A673 (cell line): ENCODE results near the gene S100G. TPM values are rescaled to one million over a fixed set of nuclear protein-coding genes. Genes with fewer than 3 reads are reported as not detected.

Experiments
- BruUV-seq: library from RNA; stranded (reverse); fragments of 400-500 nt; replicated peaks from 2 replicates; lab custom pipeline; 2021; lab: Mats Ljungman, UMichigan
- CTCF ChIA-PET: fragments of 300-600 bp; sonication (Branson Sonifier 250); formaldehyde crosslinking; loops from one replicate; lab custom pipeline; 2022; ENCODE audit warnings: antibody characterized with exemption; lab: Charles Lee
- POLR2A ChIA-PET: fragments of 300-600 bp; sonication (Branson Sonifier 250); formaldehyde crosslinking; loops from one replicate; lab custom pipeline; 2022; ENCODE audit warnings: antibody characterized with exemption; ENCODE audit not compliant: low non-redundant PET; lab: Charles Lee
- DNase-seq: peaks from one replicate; pipeline ENCODE4 v3.0.0-alpha.2; 2015; ENCODE audit warnings: low spot score
- H3K27ac ChIP-seq: fragments of 200-600 bp; sonication (generic); 2 replicates; pipeline ENCODE4 v1.5.1; 2016; ENCODE audit warnings: mixed run types, low read depth, mild to moderate bottlenecking, mixed read lengths, antibody characterized with exemption, low read length; ENCODE audit not compliant: poor library complexity, severe bottlenecking
- H3K27me3 ChIP-seq: fragments of 200-600 bp; sonication (generic); replicated peaks from 2 replicates; pipeline ENCODE4 v1.6.1; 2017; ENCODE audit warnings: mixed run types, low read depth, mild to moderate bottlenecking, mixed read lengths, antibody characterized with exemption, low read length; ENCODE audit not compliant: insufficient read depth, poor library complexity
- H3K36me3 ChIP-seq: fragments of 200-600 bp; sonication (generic); 2 replicates; pipeline ENCODE4 v1.6.1; 2016; ENCODE audit warnings: mixed run types, mild to moderate bottlenecking, mixed read lengths, antibody characterized with exemption, low read length; ENCODE audit not compliant: insufficient read depth, poor library complexity, severe bottlenecking
- H3K4me1 ChIP-seq: fragments of 200-600 bp; sonication (generic); 2 replicates; pipeline ENCODE4 v1.6.1; 2017; ENCODE audit warnings: mixed run types, mild to moderate bottlenecking, mixed read lengths, antibody characterized with exemption, low read length; ENCODE audit not compliant: insufficient read depth, poor library complexity, severe bottlenecking
- H3K4me3 ChIP-seq: fragments of 200-600 bp; sonication (generic); 2 replicates; pipeline ENCODE4 v1.5.1; 2016; ENCODE audit warnings: low read depth, mixed run types, mild to moderate bottlenecking, mixed read lengths, low read length; ENCODE audit not compliant: poor library complexity, severe bottlenecking
- H3K9me3 ChIP-seq: fragments of 200-600 bp; sonication (generic); 2 replicates; pipeline ENCODE4 v1.6.1; 2016; ENCODE audit warnings: mixed run types, low read depth, mild to moderate bottlenecking, mixed read lengths, antibody characterized with exemption, low read length; ENCODE audit not compliant: poor library complexity, severe bottlenecking
- CTCF ChIP-seq: fragments of 300-800, 200-600 bp; sonication (generic); conservative IDR thresholded peaks from 2 replicates; pipeline ENCODE4 v1.5.1; 2017; ENCODE audit warnings: low read depth, mild to moderate bottlenecking, antibody characterized with exemption, low read length, moderate library complexity, mixed read lengths
- EZH2 ChIP-seq: fragments of 200-600 bp; sonication (generic); IDR thresholded peaks from 2 replicates; pipeline ENCODE4 v1.6.1; 2017; ENCODE audit warnings: borderline replicate concordance, low read depth, mild to moderate bottlenecking, mixed read lengths, antibody characterized with exemption, low read length; ENCODE audit not compliant: poor library complexity, severe bottlenecking
- intact Hi-C: fragments of 100-400 bp; cut with micrococcal nuclease; formaldehyde crosslinking; loops from one replicate; pipeline ENCODE4 v1.10.0; 2022; ENCODE audit not compliant: unreplicated experiment
- total RNA-seq: library from RNA; stranded (reverse); gene quantifications from 2 replicates; pipeline ENCODE4 v1.2.3, GENCODE V29; 2021

The S100G gene
- total RNA-seq, 1 experiment from 2014 or later, result not detected

- CTCF ChIA-PET, result no interaction called here
- intact Hi-C loops, result no loop called here
- Histone ChIP-seq H3K36me3 (no peaks in the 10 kb centered on the region), H3K4me3 (no peak overlapping the region), H3K4me1 (no peaks in the 10 kb centered on the region), H3K9me3 (no peaks in the 10 kb centered on the region), H3K27ac (no peak overlapping the region), H3K27me3 (no peaks in the 10 kb centered on the region)
- POLR2A ChIA-PET, result interaction anchor here (0.6 kb wide), 1 partner anchor 894 kb away, joined by 3 read pairs; no protein-coding TSS in a partner anchor
- no TSS peak for BruUV-seq
- DNase-seq, result no peak
- TF ChIP-seq CTCF, result no peak
- TF ChIP-seq EZH2, result no peak
These were observed 37.6 kb downstream of the S100G start for GRCh38 chrX:16687514-16687913.

- no peaks in the 10 kb centered on the region for H3K27me3 ChIP-seq
- peak; percentile 74 for DNase-seq
- H3K9me3 ChIP-seq, result no peaks in the 10 kb centered on the region
- intact Hi-C loops, result no loop called here
- no peak overlapping the region for H3K4me3 ChIP-seq
- H3K27ac ChIP-seq, result no peak overlapping the region
- no TSS peak for BruUV-seq
- ChIA-PET POLR2A (no interaction called here), CTCF (no interaction called here)
- H3K4me1 ChIP-seq, result no peaks in the 10 kb centered on the region
- H3K36me3 ChIP-seq, result no peaks in the 10 kb centered on the region
- TF ChIP-seq EZH2, result no peak
- peak; percentile 91 for TF ChIP-seq CTCF
These were observed 45.2 kb downstream of the S100G start for GRCh38 chrX:16695079-16695676.

- Histone ChIP-seq H3K4me3 (no peak overlapping the region), H3K27ac (no peak overlapping the region), H3K27me3 (no peaks in the 10 kb centered on the region), H3K4me1 (no peaks in the 10 kb centered on the region), H3K36me3 (no peaks in the 10 kb centered on the region), H3K9me3 (no peaks in the 10 kb centered on the region)
- ChIA-PET CTCF (no interaction called here), POLR2A (no interaction called here)
- BruUV-seq, result no TSS peak
- TF ChIP-seq EZH2, result no peak
- no peak for TF ChIP-seq CTCF
- intact Hi-C loops, result no loop called here
- DNase-seq, result no peak
These were observed 47.0 kb downstream of the S100G start for GRCh38 chrX:16696956-16697355.
